ENCODE results near the gene CALHM2.

CALHM2 gene

GRCh38 chr10:103478671-103479070, 26.5 kb upstream of the CALHM2 start:
- TF ChIP-seq POU2F2 (IDR thresholded peaks at IDR 0.05; ENCODE audit: low read depth, low read length) = no peak
- TF ChIP-seq PAX5 (IDR thresholded peaks at IDR 0.05; ENCODE audit: insufficient read depth, low read length, severe bottlenecking) = no peak
- TF ChIP-seq POLR2AphosphoS5 (IDR thresholded peaks at IDR 0.05; ENCODE audit: low read depth, low read length) = no peak
- no peak for TF ChIP-seq SPI1 (IDR thresholded peaks at IDR 0.05; ENCODE audit: low read depth, low read length)
- TF ChIP-seq TAF1 (IDR thresholded peaks at IDR 0.05; ENCODE audit: low read depth, low read length) = no peak
- TF ChIP-seq POLR2A (IDR thresholded peaks at IDR 0.05; ENCODE audit: low read depth, low read length) = no peak
- FAIRE-seq (no peak), DNase-seq (ENCODE audit: insufficient read length, low spot score) (no peak)

DNA sequence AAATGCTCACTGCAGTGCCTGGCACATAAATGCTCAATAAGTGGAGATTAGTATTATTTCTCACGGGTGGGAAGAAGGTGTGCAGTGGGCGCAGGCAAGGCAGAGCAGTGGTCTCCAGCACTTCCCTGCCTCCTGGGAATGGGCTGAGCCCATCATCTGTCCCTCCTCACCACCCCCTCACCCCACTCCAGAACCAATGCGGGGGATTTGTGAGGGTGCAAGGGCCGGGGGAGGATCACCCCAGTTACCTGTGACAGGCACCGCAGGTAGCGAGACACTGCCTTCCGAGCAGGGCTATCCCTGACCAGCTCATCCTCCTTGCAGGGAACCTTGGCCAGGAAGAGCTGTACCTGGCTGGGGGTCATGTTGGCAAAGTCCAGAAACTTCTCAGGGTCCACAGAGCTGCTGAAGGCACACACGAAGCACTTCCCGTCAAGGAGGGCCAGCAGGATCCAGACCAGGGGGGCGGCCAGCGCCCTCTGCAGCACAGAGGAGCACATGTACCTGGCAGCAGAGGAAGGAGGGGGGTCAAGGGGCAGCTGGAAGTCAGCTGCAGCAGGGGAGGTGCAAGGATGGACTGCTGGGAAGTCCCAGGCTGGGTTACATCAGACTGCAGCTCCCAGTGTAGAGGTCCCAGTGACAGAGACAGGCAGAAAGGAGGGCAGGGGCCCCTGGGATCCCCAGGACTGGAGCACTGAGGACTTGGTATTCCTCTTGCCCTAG, 24.0 kb upstream of the CALHM2 start:
- TF ChIP-seq PAX5 (IDR thresholded peaks at IDR 0.05; ENCODE audit: insufficient read depth, low read length, severe bottlenecking) (no peak), SPI1 (IDR thresholded peaks at IDR 0.05; ENCODE audit: low read depth, low read length) (peak; percentile 51), POU2F2 (IDR thresholded peaks at IDR 0.05; ENCODE audit: low read depth, low read length) (no peak)
- FAIRE-seq (peak; percentile 78), DNase-seq (ENCODE audit: insufficient read length, low spot score) (peak; percentile 55)

- FAIRE-seq (no peak), DNase-seq (ENCODE audit: insufficient read length, low spot score) (no peak)
- no peak for TF ChIP-seq POU2F2 (IDR thresholded peaks at IDR 0.05; ENCODE audit: low read depth, low read length)
- no peak for TF ChIP-seq TAF1 (IDR thresholded peaks at IDR 0.05; ENCODE audit: low read depth, low read length)
- no peak for TF ChIP-seq SPI1 (IDR thresholded peaks at IDR 0.05; ENCODE audit: low read depth, low read length)
- TF ChIP-seq POLR2AphosphoS5 (IDR thresholded peaks at IDR 0.05; ENCODE audit: low read depth, low read length) = no peak
- TF ChIP-seq PAX5 (IDR thresholded peaks at IDR 0.05; ENCODE audit: insufficient read depth, low read length, severe bottlenecking) = no peak
- no peak for TF ChIP-seq POLR2A (IDR thresholded peaks at IDR 0.05; ENCODE audit: low read depth, low read length)
These were observed 23.3 kb upstream of the CALHM2 start for GRCh38 chr10:103475437-103475836.

- TF ChIP-seq TAF1 (IDR thresholded peaks at IDR 0.05; ENCODE audit: low read depth, low read length) (no peak), POLR2AphosphoS5 (IDR thresholded peaks at IDR 0.05; ENCODE audit: low read depth, low read length) (no peak), POU2F2 (IDR thresholded peaks at IDR 0.05; ENCODE audit: low read depth, low read length) (no peak), POLR2A (IDR thresholded peaks at IDR 0.05; ENCODE audit: low read depth, low read length) (no peak), SPI1 (IDR thresholded peaks at IDR 0.05; ENCODE audit: low read depth, low read length) (no peak), PAX5 (IDR thresholded peaks at IDR 0.05; ENCODE audit: insufficient read depth, low read length, severe bottlenecking) (no peak)
- no peak for FAIRE-seq
- no peak for DNase-seq (ENCODE audit: insufficient read length, low spot score)
These were observed 21.9 kb upstream of the CALHM2 start for GRCh38 chr10:103474077-103474476.

DNA sequence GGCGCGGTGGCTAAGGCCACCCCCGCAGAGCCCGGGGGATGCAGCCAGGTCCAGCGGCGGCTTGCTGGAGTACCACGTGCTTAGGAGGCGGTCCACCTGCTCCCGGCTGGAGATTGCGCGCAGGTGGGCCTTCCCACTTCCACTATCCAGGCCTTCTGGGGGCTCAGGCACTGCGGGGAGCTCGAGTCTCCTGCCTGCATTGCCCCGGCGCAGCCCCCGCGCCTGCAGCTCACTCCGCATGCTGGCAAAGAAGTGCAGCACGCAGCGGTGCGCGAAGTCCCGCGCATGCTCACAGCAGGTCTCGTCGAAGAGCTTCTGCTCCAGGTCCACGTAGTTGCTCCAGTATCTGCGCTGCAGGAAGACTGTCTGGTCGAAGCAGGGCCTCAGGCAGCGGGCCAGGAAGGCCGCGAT, 21.1 kb upstream of the CALHM2 start:
- no peak for DNase-seq (ENCODE audit: insufficient read length, low spot score)
- no peak for FAIRE-seq
- TF ChIP-seq SPI1 (IDR thresholded peaks at IDR 0.05; ENCODE audit: low read depth, low read length) (no peak), PAX5 (IDR thresholded peaks at IDR 0.05; ENCODE audit: insufficient read depth, low read length, severe bottlenecking) (no peak)

DNA sequence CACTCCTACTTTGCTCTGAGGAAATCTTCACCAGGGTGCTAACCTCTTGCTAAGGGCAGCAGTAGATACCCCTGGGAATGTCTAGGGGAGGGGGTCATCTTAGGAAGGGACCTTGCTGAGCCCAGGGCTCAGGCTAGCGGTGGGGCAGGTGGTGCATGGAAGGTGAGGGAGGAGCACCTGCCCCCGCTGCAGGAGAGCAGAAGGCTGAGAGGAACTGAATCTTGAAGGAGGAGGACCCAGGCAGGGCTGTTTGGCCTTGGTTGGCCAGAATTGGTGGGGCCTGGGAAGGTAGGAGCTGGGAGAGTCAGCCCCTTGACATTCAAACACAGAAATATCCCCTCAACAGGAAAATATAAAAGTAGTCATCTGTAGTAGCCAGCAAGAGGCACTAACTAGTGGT, 19.8 kb upstream of the CALHM2 start:
- TF ChIP-seq SPI1 (IDR thresholded peaks at IDR 0.05; ENCODE audit: low read depth, low read length) (peak; percentile 88), POU2F2 (IDR thresholded peaks at IDR 0.05; ENCODE audit: low read depth, low read length) (no peak), POLR2A (IDR thresholded peaks at IDR 0.05; ENCODE audit: low read depth, low read length) (no peak), PAX5 (IDR thresholded peaks at IDR 0.05; ENCODE audit: insufficient read depth, low read length, severe bottlenecking) (no peak)
- DNase-seq (ENCODE audit: insufficient read length, low spot score) (peak; percentile 63), FAIRE-seq (no peak)

DNA sequence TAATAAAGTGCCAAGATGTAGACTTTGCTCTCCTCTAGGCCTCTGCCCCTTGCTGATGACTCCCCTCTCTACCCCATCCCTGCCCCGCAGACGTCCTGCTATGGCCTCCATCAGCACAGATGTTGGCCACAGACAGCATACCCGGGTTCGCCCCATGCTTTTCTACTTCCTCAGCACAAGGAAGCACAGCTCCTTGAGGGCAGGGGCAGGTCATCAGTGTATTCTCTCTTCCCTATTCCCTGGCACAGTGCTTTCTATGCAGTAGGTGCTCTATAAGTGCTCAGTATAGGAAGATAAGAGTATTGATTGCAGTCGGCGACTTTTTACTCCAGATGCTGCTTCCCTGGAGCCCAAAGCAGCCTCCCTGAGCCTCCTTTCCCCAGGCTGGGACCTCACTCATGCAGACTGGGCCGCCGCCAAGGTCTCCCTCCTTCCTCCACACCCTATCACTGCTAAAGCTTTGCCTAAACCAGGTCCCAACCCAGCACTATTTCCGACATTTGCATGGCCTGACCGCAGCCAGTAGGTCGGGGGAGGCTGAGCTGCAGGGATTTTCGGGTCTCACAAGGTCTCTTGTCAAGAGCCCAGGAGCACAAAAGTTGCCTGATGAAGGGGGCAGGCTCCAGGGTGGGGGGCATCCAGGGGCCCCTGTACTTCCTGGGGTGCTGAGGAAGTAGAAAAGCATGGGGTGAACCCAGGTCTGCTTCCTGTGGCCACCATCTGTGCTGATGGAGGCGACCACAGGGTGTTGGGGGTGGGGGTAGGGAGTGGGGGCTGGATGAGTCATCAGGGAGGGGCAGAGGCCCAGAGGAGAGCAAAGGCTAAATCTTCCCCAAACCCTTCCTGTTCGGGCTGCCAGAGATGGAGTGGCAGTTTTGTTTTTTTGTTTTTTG, 18.8 kb upstream of the CALHM2 start:
- TF ChIP-seq POU2F2 (IDR thresholded peaks at IDR 0.05; ENCODE audit: low read depth, low read length) (peak; percentile 96), TAF1 (IDR thresholded peaks at IDR 0.05; ENCODE audit: low read depth, low read length) (no peak), POLR2A (IDR thresholded peaks at IDR 0.05; ENCODE audit: low read depth, low read length) (peak; percentile 58; the same call in 1 of the 2 replicates), PAX5 (IDR thresholded peaks at IDR 0.05; ENCODE audit: insufficient read depth, low read length, severe bottlenecking) (no peak), SPI1 (IDR thresholded peaks at IDR 0.05; ENCODE audit: low read depth, low read length) (peak; percentile 55; the same call in 1 of the 2 replicates), POLR2AphosphoS5 (IDR thresholded peaks at IDR 0.05; ENCODE audit: low read depth, low read length) (peak; percentile 51)
- DNase-seq (ENCODE audit: insufficient read length, low spot score) (peak; percentile 85), FAIRE-seq (peak; percentile 96)

DNA sequence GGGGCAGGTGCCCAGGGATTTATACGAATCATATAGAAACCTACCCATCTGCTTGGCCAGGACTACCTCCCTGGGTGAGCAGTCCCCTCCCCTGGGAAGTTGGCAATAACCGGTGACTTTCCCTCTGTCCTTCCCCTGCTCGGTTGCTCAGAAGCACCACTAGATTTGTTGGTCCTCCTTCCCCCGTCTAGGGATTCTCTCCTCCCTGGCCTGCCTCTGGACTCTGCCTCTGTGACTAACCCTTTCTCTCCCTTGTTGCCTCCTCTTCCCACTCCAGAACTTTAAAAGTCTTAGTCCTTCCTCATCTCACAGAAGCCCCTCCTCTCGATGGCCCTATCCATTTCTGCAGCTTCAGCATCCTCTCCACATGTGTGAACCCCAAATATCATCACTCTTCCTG, 17.0 kb upstream of the CALHM2 start:
- FAIRE-seq (no peak), DNase-seq (ENCODE audit: insufficient read length, low spot score) (no peak)
- TF ChIP-seq PAX5 (IDR thresholded peaks at IDR 0.05; ENCODE audit: insufficient read depth, low read length, severe bottlenecking) = no peak
- no peak for TF ChIP-seq SPI1 (IDR thresholded peaks at IDR 0.05; ENCODE audit: low read depth, low read length)
- TF ChIP-seq POLR2A (IDR thresholded peaks at IDR 0.05; ENCODE audit: low read depth, low read length) = no peak
- no peak for TF ChIP-seq TAF1 (IDR thresholded peaks at IDR 0.05; ENCODE audit: low read depth, low read length)
- no peak for TF ChIP-seq POLR2AphosphoS5 (IDR thresholded peaks at IDR 0.05; ENCODE audit: low read depth, low read length)
- no peak for TF ChIP-seq POU2F2 (IDR thresholded peaks at IDR 0.05; ENCODE audit: low read depth, low read length)

- TF ChIP-seq POLR2A (IDR thresholded peaks at IDR 0.05; ENCODE audit: low read depth, low read length) (no peak), POU2F2 (IDR thresholded peaks at IDR 0.05; ENCODE audit: low read depth, low read length) (no peak), SPI1 (IDR thresholded peaks at IDR 0.05; ENCODE audit: low read depth, low read length) (no peak), PAX5 (IDR thresholded peaks at IDR 0.05; ENCODE audit: insufficient read depth, low read length, severe bottlenecking) (no peak), TAF1 (IDR thresholded peaks at IDR 0.05; ENCODE audit: low read depth, low read length) (no peak), POLR2AphosphoS5 (IDR thresholded peaks at IDR 0.05; ENCODE audit: low read depth, low read length) (no peak)
- FAIRE-seq = no peak
These were observed 15.2 kb upstream of the CALHM2 start for GRCh38 chr10:103467406-103467805.

More at GRCh38 chr10:103467406-103467805, 15.2 kb upstream of the CALHM2 start:
- DNase-seq (ENCODE audit: insufficient read length, low spot score) = no peak

Data from GM12891 (cell line).